Gastroesophageal sphincter (tissue), 4 donors: ENCODE results near the gene HMG20A. TPM values are rescaled to one million over a fixed set of nuclear protein-coding genes. Genes with fewer than 3 reads are reported as not detected.

ENCODE experiments used
- ATAC-seq: fragments of 150-250 bp; one replicate; pipeline ENCODE4 v1.9.1; 2016; ENCODE audit warnings: mild to moderate bottlenecking, moderate library complexity
- H3K27ac ChIP-seq, 4 donors: fragments of 200-600 bp; sonication (generic) in 3 of 4; 1 replicate in 3 of 4; 2 replicates in 1 of 4; pipeline ENCODE4 v1.5.1; 2016 to 2019
- H3K27me3 ChIP-seq: fragments of 200-600 bp; sonication (generic); one replicate; pipeline ENCODE4 v1.5.1; 2019
- H3K36me3 ChIP-seq, 2 donors: fragments of 200-600 bp; sonication (generic); one replicate each; pipeline ENCODE4 v1.5.1; 2019; ENCODE audit warnings: control low read depth in 1 of 2
- H3K4me1 ChIP-seq, 3 donors: fragments of 200-600 bp; sonication (generic); 1 replicate in 2 of 3; 2 replicates in 1 of 3; pipeline ENCODE4 v1.5.1; 2016 to 2019; ENCODE audit warnings: control low read depth in 2 of 3
- H3K4me3 ChIP-seq, 2 donors: fragments of 200-600 bp; sonication (generic); one replicate each; pipeline ENCODE4 v1.5.1; 2019; ENCODE audit warnings: mild to moderate bottlenecking in 1 of 2, moderate library complexity in 1 of 2
- H3K9me3 ChIP-seq, 3 donors: fragments of 200-600 bp; sonication (generic); one replicate each; pipeline ENCODE4 v1.5.1; 2017 to 2019; ENCODE audit warnings: control low read depth in 2 of 3
- CTCF ChIP-seq, 4 experiments: fragments of 200-600 bp in 2 of 4; fragments of 450-650 bp in 2 of 4; sonication (generic) in 1 of 4; IDR thresholded peaks; one replicate each; pipeline ENCODE4 v1.5.1; 2017 to 2019; ENCODE audit warnings: antibody characterized with exemption in 4 of 4, mild to moderate bottlenecking in 2 of 4, moderate library complexity in 2 of 4
- EP300 ChIP-seq: sonication (generic); formaldehyde crosslinking; IDR thresholded peaks from one replicate; pipeline ENCODE4 v1.6.1; 2017; ENCODE audit warnings: antibody characterized with exemption, mild to moderate bottlenecking
- POLR2A ChIP-seq, 2 donors: fragments of 450-650 bp; IDR thresholded peaks; one replicate each; pipeline ENCODE4 v1.6.1; 2017; ENCODE audit warnings: antibody characterized with exemption in 2 of 2, mild to moderate bottlenecking in 2 of 2, moderate library complexity in 1 of 2
- POLR2AphosphoS5 ChIP-seq: sonication (generic); formaldehyde crosslinking; IDR thresholded peaks from one replicate; pipeline ENCODE4 v1.6.1; 2017; ENCODE audit warnings: antibody characterized with exemption
- WGBS, 2 donors: methylation state at CpG; one replicate each; pipeline ENCODE4 v1.1.5; 2018; ENCODE audit warnings: low coverage in 1 of 2; 5-methylcytosine and 5-hydroxymethylcytosine counted together
- total RNA-seq, 4 donors: library from RNA; depleted of rRNA; stranded (reverse); fragments of >200 nt; gene quantifications; one replicate each; pipeline ENCODE4 v1.1.0, GENCODE V29; 2016

Gene HMG20A
- total RNA-seq, 4 donors from 2014 or later = 23.2 to 47.9 (median 33.2) TPM

GRCh38 chr15:77503240-77503639, 82.6 kb downstream of the HMG20A start:
- peaks cover 3 to 59% (median 14%) of the 10 kb centered on the region in 3 donors for H3K4me1 ChIP-seq
- no peak overlapping the region for H3K4me3 ChIP-seq
- H3K27ac ChIP-seq = no peak overlapping the region
- TF ChIP-seq POLR2A (IDR thresholded peaks at IDR 0.05) (no peak), CTCF (IDR thresholded peaks at IDR 0.05) (no peak), POLR2AphosphoS5 (no peak), EP300 (no peak)
- H3K9me3 ChIP-seq = no peaks in the 10 kb centered on the region
- H3K36me3 ChIP-seq = no peaks in the 10 kb centered on the region
- no peaks in the 10 kb centered on the region for H3K27me3 ChIP-seq
- no peak for ATAC-seq

GRCh38 chr15:77503764-77504163, 83.1 kb downstream of the HMG20A start:
- no peak for TF ChIP-seq POLR2AphosphoS5
- TF ChIP-seq CTCF (IDR thresholded peaks at IDR 0.05) = no peak
- TF ChIP-seq EP300 = no peak
- no peak for TF ChIP-seq POLR2A (IDR thresholded peaks at IDR 0.05)
- peaks cover 0 to 59% (median 16%) of the 10 kb centered on the region in 3 donors for H3K4me1 ChIP-seq

GRCh38 chr15:77504306-77504705, 83.6 kb downstream of the HMG20A start:
- H3K9me3 ChIP-seq = no peaks in the 10 kb centered on the region
- TF ChIP-seq POLR2AphosphoS5 (no peak), POLR2A (IDR thresholded peaks at IDR 0.05) (no peak), EP300 (no peak), CTCF (IDR thresholded peaks at IDR 0.05) (no peak)
- H3K4me3 ChIP-seq = no peak overlapping the region
- H3K27ac ChIP-seq = no peak overlapping the region
- 93 to 100% methylated on average over 3 to 5 of the region's 8 CpGs for WGBS, 2 donors
- H3K36me3 ChIP-seq = no peaks in the 10 kb centered on the region
- no peaks in the 10 kb centered on the region for H3K27me3 ChIP-seq
- peaks cover 0 to 59% (median 17%) of the 10 kb centered on the region in 3 donors for H3K4me1 ChIP-seq
- no peak for ATAC-seq

More at GRCh38 chr15:77503764-77504163, 83.1 kb downstream of the HMG20A start:
- no peaks in the 10 kb centered on the region for H3K36me3 ChIP-seq
- ATAC-seq = no peak
- no peaks in the 10 kb centered on the region for H3K27me3 ChIP-seq
- H3K9me3 ChIP-seq = no peaks in the 10 kb centered on the region
- no peak overlapping the region for H3K4me3 ChIP-seq
- H3K27ac ChIP-seq = no peak overlapping the region
- WGBS, 2 donors = 100% methylated on average over 3 of the region's 6 CpGs

- ATAC-seq = no peak
- Histone ChIP-seq H3K4me3 (no peak overlapping the region), H3K9me3 (no peaks in the 10 kb centered on the region), H3K27ac (no peak overlapping the region), H3K4me1 (peaks cover 0 to 57% (median 17%) of the 10 kb centered on the region in 3 donors), H3K27me3 (no peaks in the 10 kb centered on the region), H3K36me3 (no peaks in the 10 kb centered on the region)
- no peak for TF ChIP-seq EP300
- WGBS, 2 donors = no CpG with 5 or more reads among the region's 6 CpGs
These were observed 84.2 kb downstream of the HMG20A start for GRCh38 chr15:77504871-77505270.

GRCh38 chr15:77505556-77505955, 84.9 kb downstream of the HMG20A start:
- no peak for ATAC-seq
- no peak overlapping the region for H3K27ac ChIP-seq
- no peaks in the 10 kb centered on the region for H3K9me3 ChIP-seq
- no peaks in the 10 kb centered on the region for H3K36me3 ChIP-seq
- H3K27me3 ChIP-seq = no peaks in the 10 kb centered on the region
- 17% methylated on average over 1 of the region's 4 CpGs; no CpG with 5 or more reads in 1 of the 2 donors for WGBS, 2 donors
- H3K4me3 ChIP-seq = no peak overlapping the region
- TF ChIP-seq POLR2AphosphoS5 = no peak
- no peak for TF ChIP-seq EP300
- TF ChIP-seq CTCF (IDR thresholded peaks at IDR 0.05) = no peak
- TF ChIP-seq POLR2A (IDR thresholded peaks at IDR 0.05) = no peak
- H3K4me1 ChIP-seq = peaks cover 0 to 57% (median 17%) of the 10 kb centered on the region in 3 donors
